HG02623 (cell line): ENCODE results near the gene METTL4.

ENCODE experiments used
- ATAC-seq: cut with Tn5 transposase; IDR thresholded peaks from one replicate; pipeline ENCODE4 v1.9.1; 2021; ENCODE audit warnings: moderate library complexity; ENCODE audit not compliant: unreplicated experiment

Gene METTL4

GRCh38 chr18:2571200-2572170 lies at the start of gene METTL4, which contains the start of gene NDC80:
Gene METTL4 (minus strand): TSS chr18:2571505. CDS start chr18:2567216, 4,289 bp downstream.
Gene NDC80 (plus strand): TSS chr18:2571557. CDS start chr18:2572986, 1,429 bp downstream.
- ATAC-seq: peak; percentile 72

- ATAC-seq: no peak
Observed at GRCh38 chr18:2618009-2618408, 46.7 kb upstream of the METTL4 start.

GRCh38 chr18:2617401-2617998 lies 46.2 kb upstream of the METTL4 start:
- no peak for ATAC-seq

GRCh38 chr18:2612996-2613395 lies 41.7 kb upstream of the METTL4 start:
- ATAC-seq: no peak

GRCh38 chr18:2610549-2610948 lies 39.2 kb upstream of the METTL4 start:
- no peak for ATAC-seq

- no peak for ATAC-seq
Observed at GRCh38 chr18:2609604-2610003, 38.3 kb upstream of the METTL4 start.

GRCh38 chr18:2606335-2606734 lies 35.0 kb upstream of the METTL4 start:
- ATAC-seq: no peak

- ATAC-seq: no peak
Observed at GRCh38 chr18:2602844-2603243, 31.5 kb upstream of the METTL4 start.

GRCh38 chr18:2597639-2598038 lies 26.3 kb upstream of the METTL4 start:
- ATAC-seq: no peak

GRCh38 chr18:2590303-2590702 lies 19.0 kb upstream of the METTL4 start:
- ATAC-seq: no peak

- ATAC-seq: no peak
Observed at GRCh38 chr18:2589345-2590068, 18.2 kb upstream of the METTL4 start.

GRCh38 chr18:2588666-2589344 lies 17.5 kb upstream of the METTL4 start:
- ATAC-seq: no peak

GRCh38 chr18:2587788-2588187 lies 16.5 kb upstream of the METTL4 start:
- no peak for ATAC-seq

- no peak for ATAC-seq
Observed at GRCh38 chr18:2573408-2573807, 2.1 kb upstream of the METTL4 start.

GRCh38 chr18:2572892-2573291 lies 1.6 kb upstream of the METTL4 start:
- no peak for ATAC-seq

GRCh38 chr18:2572171-2572569 lies 865 bp upstream of the METTL4 start:
- ATAC-seq: no peak

- ATAC-seq: peak; percentile 41
Observed at GRCh38 chr18:2570772-2571199, 519 bp downstream of the METTL4 start.

- no peak for ATAC-seq
Observed at GRCh38 chr18:2569338-2570207, 1.7 kb downstream of the METTL4 start.

- ATAC-seq: no peak
Observed at GRCh38 chr18:2568605-2569004, 2.7 kb downstream of the METTL4 start.

GRCh38 chr18:2568129-2568528 lies 3.2 kb downstream of the METTL4 start:
- no peak for ATAC-seq
